ENCODE results near the gene USP5.

- TF ChIP-seq CTCF (conservative IDR thresholded peaks at IDR 0.05; ENCODE audit: low read length) (no peak), EZH2phosphoT487 (IDR thresholded peaks at IDR 0.05; ENCODE audit: borderline replicate concordance, low read depth, low read length) (no peak)
These were observed 34.9 kb upstream of the USP5 start for GRCh38 chr12:6817098-6817497.

Measured in OCI-LY7 (cell line).